ENCODE data around the gene OR2A5. TPM values are rescaled to one million over a fixed set of nuclear protein-coding genes. Genes with fewer than 3 reads are reported as not detected.
"Not testable (repeated sequence)": the region's sequence is repeated elsewhere in the genome, so short reads cannot be mapped to it uniquely, and the experiment has no call there.

OR2A5 gene
- total RNA-seq, 2 experiments from 2014 or later = not detected

DNA sequence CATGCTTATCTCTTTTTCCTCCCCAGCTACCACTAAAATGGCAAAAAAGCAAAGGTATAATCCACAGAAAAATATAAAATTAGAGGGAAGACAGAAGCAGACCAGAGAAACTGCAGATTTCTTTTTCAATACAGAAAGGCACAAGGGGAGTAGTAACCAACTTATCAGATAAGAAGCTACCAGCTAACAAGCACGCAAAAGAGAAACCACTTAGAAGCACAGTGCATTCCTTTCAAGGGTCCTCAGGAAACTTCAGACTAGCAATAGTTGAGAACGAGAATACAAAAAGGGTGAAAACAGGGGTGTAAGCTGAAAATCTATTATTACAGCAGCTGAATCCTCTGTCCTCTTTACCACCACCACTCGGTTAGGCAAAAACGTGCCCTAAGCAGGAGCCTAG lies 9.9 kb upstream of the OR2A5 start:
- intact Hi-C loops (cut with micrococcal nuclease) = no loop called here
- H3K27ac Mint-ChIP-seq = no peak overlapping the region
- POLR2A ChIA-PET = no interaction called here
- no peaks in the 10 kb centered on the region for H3K4me1 Mint-ChIP-seq (ENCODE audit: low read depth)
- CTCF ChIA-PET = no interaction called here
- peaks cover 6% of the 10 kb centered on the region for H3K27me3 Mint-ChIP-seq
- no peak overlapping the region for H3K4me3 Mint-ChIP-seq
- DNase-seq = no peak
- H3K9me3 Mint-ChIP-seq = no peaks in the 10 kb centered on the region
- H3K36me3 Mint-ChIP-seq = no peaks in the 10 kb centered on the region

DNA sequence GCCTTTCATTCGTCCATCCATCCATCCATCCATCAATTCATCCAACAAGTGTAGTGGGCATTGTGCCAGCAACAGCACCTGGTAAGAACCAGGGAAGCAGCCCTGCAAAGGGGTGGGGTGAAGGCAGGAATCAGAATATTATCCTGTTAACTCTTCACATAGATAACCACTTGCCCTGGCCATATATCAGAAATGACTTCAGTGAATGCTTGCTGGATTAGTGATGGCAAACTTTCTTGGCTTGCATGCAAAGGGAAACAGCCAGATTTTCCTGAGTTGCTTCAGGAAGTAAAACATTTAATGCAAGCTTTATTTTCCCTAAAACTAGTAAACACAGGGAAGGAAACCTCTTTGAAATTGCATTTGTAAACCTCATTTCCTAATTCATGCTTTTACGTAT lies 743 bp downstream of the OR2A5 start:
- H3K9me3 Mint-ChIP-seq = no peaks in the 10 kb centered on the region
- DNase-seq = no peak
- no peak overlapping the region for H3K4me3 Mint-ChIP-seq
- no peak overlapping the region for H3K27ac Mint-ChIP-seq
- H3K4me1 Mint-ChIP-seq (ENCODE audit: low read depth) = no peaks in the 10 kb centered on the region
- intact Hi-C loops (cut with micrococcal nuclease) = no loop called here
- ChIA-PET POLR2A (no interaction called here), CTCF (no interaction called here)
- peaks cover 4% of the 10 kb centered on the region for H3K27me3 Mint-ChIP-seq
- H3K36me3 Mint-ChIP-seq = no peaks in the 10 kb centered on the region

DNA sequence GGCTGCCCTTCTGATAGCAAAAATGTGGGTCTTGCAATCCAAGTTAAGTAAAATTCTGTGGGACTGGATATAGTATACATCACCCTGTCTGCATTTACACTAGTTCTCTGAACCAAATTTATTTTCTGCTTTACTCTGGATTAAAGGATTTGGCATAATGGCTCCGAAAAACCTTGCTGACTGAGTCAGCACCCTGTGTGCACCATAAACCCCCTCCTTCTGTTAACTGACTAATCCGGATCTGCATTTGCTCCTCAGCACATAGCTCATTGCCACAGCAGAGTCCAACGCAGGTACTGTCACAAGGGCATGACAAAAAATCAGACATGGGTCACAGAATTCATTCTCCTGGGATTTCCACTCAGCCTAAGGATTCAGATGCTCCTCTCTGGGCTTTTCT lies 1.3 kb downstream of the OR2A5 start:
- ChIA-PET CTCF (no interaction called here), POLR2A (no interaction called here)
- peaks cover 4% of the 10 kb centered on the region for H3K27me3 Mint-ChIP-seq
- no peaks in the 10 kb centered on the region for H3K36me3 Mint-ChIP-seq
- intact Hi-C loops (cut with micrococcal nuclease) = no loop called here
- H3K4me3 Mint-ChIP-seq = no peak overlapping the region
- no peak for DNase-seq
- no peaks in the 10 kb centered on the region for H3K9me3 Mint-ChIP-seq
- no peak overlapping the region for H3K27ac Mint-ChIP-seq
- H3K4me1 Mint-ChIP-seq (ENCODE audit: low read depth) = no peaks in the 10 kb centered on the region

DNA sequence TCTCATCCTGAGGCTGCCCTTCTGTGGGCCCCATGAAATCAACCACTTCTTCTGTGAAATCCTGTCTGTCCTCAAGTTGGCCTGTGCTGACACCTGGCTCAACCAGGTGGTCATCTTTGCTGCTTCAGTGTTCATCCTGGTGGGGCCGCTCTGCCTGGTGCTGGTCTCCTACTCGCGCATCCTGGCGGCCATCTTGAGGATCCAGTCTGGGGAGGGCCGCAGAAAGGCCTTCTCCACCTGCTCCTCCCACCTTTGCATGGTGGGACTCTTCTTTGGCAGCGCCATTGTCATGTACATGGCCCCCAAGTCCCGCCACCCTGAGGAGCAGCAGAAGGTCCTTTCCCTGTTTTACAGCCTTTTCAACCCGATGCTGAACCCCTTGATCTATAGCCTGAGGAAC lies 2.1 kb downstream of the OR2A5 start:
- H3K9me3 Mint-ChIP-seq; intact Hi-C loops (cut with micrococcal nuclease); H3K4me1 Mint-ChIP-seq (ENCODE audit: low read depth); H3K27me3 Mint-ChIP-seq; POLR2A ChIA-PET; H3K4me3 Mint-ChIP-seq; H3K27ac Mint-ChIP-seq; CTCF ChIA-PET; DNase-seq; H3K36me3 Mint-ChIP-seq: not testable (repeated sequence)

DNA sequence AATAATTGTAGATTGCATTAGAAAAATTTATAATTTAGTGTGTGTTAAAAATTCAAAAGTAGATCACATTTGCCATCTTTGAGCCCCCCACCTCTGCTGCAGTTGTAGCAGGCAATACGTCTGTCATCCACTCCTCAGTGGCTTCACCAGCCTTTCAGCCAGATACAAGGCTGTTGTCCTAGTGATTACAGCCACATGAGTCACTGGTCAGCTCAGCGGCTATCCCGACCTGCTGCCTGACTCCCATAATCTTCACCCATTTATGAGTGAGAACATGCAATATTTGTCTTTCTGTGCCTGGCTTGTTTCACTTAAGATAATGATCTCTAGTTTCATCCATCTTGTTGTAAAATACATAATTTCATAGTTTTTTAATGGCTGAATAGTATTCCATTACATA lies 9.2 kb downstream of the OR2A5 start:
- Mint-ChIP-seq H3K4me3 (no peak overlapping the region), H3K27ac (no peak overlapping the region), H3K27me3 (peaks cover 7% of the 10 kb centered on the region), H3K36me3 (no peaks in the 10 kb centered on the region), H3K4me1 (ENCODE audit: low read depth) (no peaks in the 10 kb centered on the region), H3K9me3 (peaks cover 2% of the 10 kb centered on the region)
- intact Hi-C loops (cut with micrococcal nuclease) = no loop called here
- ChIA-PET POLR2A (no interaction called here), CTCF (no interaction called here)
- no peak for DNase-seq

DNA sequence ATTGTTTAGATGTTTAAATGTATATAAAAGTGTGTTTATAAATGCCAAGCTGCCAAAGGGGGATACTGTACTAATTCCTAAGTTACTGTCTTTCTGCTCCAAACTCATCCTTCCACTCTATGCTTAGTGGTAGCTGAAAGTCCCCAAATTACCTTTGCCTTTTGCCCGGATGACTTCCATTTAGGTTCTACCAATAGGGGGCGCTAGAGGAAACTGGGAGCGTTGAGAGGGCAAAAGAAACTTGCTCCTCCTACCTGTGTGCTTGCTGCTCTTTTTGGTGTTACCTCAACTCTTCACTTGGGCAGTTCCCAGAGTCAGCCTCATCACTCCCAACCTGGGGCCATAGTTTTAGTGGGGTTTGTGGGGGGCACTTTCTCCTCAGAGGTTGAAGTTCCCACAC lies 15.0 kb downstream of the OR2A5 start:
- peaks cover 13% of the 10 kb centered on the region for H3K27me3 Mint-ChIP-seq
- CTCF ChIA-PET = interaction anchor here (0.6 to 3.2 kb wide), 4 partner anchors 10 to 65 kb away, joined by 3 to 14 read pairs (median 4); no protein-coding TSS in a partner anchor
- intact Hi-C loops (cut with micrococcal nuclease) = no loop called here

DNA sequence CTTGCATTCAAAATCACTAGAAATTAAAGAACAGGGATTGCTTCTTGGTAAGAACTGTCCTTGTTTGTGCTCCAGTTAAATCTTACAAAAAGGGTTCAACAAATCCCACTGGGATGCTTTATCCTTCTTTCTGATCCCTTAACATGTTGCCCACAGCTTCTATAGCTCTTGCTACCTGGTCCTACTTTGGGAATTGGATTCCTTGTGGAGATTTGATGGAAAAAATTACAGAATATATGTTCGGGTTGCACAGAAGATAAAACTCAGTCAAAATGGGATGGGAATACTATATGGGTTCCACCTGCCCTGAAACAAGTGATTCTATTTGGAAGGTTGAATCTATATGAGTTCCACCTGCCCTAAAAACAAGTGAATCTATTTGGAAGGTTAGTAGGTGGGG lies 20.8 kb downstream of the OR2A5 start, which contains the start of gene OR2A25:
OR2A25 (plus strand) TSS at position 301 of the 400 bp plus-strand sequence. CDS start 4,409 bp downstream, outside the sequence.
- Mint-ChIP-seq H3K27ac (no peak within 1 kb of the TSS), H3K4me3 (no peak within 1 kb of the TSS), H3K4me1 (ENCODE audit: low read depth) (no peaks in the 10 kb centered on the region), H3K36me3 (no peaks in the 10 kb centered on the region), H3K27me3 (peaks cover 11% of the 10 kb centered on the region), H3K9me3 (no peaks in the 10 kb centered on the region)
- DNase-seq = no peak
- POLR2A ChIA-PET = no interaction called here
- CTCF ChIA-PET = no interaction called here
- intact Hi-C loops (cut with micrococcal nuclease) = no loop called here

More for the DNA sequence above, 15.0 kb downstream of the OR2A5 start:
- DNase-seq = no peak
- Mint-ChIP-seq H3K36me3 (no peaks in the 10 kb centered on the region), H3K9me3 (peaks cover 2% of the 10 kb centered on the region), H3K4me3 (no peak overlapping the region), H3K27ac (no peak overlapping the region), H3K4me1 (ENCODE audit: low read depth) (no peaks in the 10 kb centered on the region)
- POLR2A ChIA-PET = no interaction called here

DNA sequence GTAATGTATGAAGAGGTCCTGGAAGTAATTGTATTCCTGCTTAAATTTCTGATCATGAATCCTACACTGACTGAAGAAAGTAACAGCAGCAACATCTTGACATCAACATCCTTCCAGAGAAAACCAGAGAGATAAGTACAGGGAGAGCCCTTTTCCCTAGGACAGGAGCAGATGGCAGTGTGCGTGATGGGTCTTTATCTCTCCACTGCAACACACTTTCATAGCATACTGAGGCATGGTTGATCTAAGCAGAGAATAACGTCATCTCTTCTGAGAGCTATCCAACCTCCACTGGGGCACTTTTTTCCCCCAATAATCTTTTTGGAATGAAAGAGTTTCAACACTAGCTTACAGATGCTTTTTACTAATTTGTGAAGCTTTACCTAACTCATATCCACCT lies 21.2 kb downstream of the OR2A5 start:
- Mint-ChIP-seq H3K9me3 (no peaks in the 10 kb centered on the region), H3K27ac (no peak overlapping the region), H3K36me3 (no peaks in the 10 kb centered on the region), H3K27me3 (peaks cover 12% of the 10 kb centered on the region), H3K4me3 (no peak overlapping the region), H3K4me1 (ENCODE audit: low read depth) (no peaks in the 10 kb centered on the region)
- intact Hi-C loops (cut with micrococcal nuclease) = no loop called here
- POLR2A ChIA-PET = no interaction called here
- DNase-seq = no peak
- CTCF ChIA-PET = no interaction called here

DNA sequence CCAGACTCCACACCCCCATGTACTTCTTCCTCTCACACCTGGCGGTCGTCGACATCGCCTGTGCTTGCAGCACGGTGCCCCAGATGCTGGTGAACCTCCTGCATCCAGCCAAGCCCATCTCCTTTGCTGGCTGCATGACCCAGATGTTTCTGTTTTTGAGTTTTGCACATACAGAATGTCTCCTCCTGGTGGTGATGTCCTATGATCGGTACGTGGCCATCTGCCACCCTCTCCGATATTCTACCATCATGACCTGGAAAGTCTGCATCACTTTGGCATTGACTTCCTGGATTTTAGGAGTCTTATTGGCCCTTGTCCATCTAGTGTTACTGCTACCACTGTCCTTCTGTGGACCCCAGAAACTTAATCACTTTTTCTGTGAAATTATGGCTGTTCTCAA lies 25.6 kb downstream of the OR2A5 start:
- no peak overlapping the region for H3K27ac Mint-ChIP-seq
- intact Hi-C loops (cut with micrococcal nuclease) = no loop called here
- H3K27me3 Mint-ChIP-seq = peaks cover 7% of the 10 kb centered on the region
- no peaks in the 10 kb centered on the region for H3K9me3 Mint-ChIP-seq
- DNase-seq = no peak
- no peak overlapping the region for H3K4me3 Mint-ChIP-seq
- no peaks in the 10 kb centered on the region for H3K36me3 Mint-ChIP-seq
- ChIA-PET CTCF (no interaction called here), POLR2A (no interaction called here)
- H3K4me1 Mint-ChIP-seq (ENCODE audit: low read depth) = no peaks in the 10 kb centered on the region

DNA sequence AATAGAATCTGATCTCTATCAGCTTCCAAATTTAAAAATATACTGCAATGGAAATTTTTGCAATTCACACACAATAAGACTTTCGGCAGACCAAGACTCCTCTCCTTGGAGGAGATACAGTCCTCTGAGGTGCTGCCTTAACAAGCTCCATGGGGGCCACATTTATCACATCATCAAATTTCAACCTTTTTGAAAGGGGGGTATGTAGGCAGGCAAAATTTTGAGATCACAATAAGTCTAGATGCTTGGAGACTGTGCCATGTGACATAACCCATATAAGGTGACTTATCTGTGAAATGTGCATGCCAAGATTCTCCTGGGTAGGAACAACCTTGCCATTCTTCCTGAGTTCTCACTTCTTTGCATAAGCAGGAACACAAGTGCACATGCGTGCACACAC lies 37.2 kb downstream of the OR2A5 start, which contains the start of gene OR2A12:
OR2A12 (plus strand) TSS at position 301 of the 400 bp plus-strand sequence. CDS start 8,830 bp downstream, outside the sequence.
- POLR2A ChIA-PET = no interaction called here
- H3K4me3 Mint-ChIP-seq = no peak within 1 kb of the TSS
- H3K4me1 Mint-ChIP-seq (ENCODE audit: low read depth) = no peaks in the 10 kb centered on the region
- no peak within 1 kb of the TSS for H3K27ac Mint-ChIP-seq
- H3K9me3 Mint-ChIP-seq = peaks cover 4% of the 10 kb centered on the region
- DNase-seq = no peak
- CTCF ChIA-PET = no interaction called here
- peaks cover 4% of the 10 kb centered on the region for H3K27me3 Mint-ChIP-seq
- no peaks in the 10 kb centered on the region for H3K36me3 Mint-ChIP-seq
- intact Hi-C loops (cut with micrococcal nuclease) = no loop called here

DNA sequence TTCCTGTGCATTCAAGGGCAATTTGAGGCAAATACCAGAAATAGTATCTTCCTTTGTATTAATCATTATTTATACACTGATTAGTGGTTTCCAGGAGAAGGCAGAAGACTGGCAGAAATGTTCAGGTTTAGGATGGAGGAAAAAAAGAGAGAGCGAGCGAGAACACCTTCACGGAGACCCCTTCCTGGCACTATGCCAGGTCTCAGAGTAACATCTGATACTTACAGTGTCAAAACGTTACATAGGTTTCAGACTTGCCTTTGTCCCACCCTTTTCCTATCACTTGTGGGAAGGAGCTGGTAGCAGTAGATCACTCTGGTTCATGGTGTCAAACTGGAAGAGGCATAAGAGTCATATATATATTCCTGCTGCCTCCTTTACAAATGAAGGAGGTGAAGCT lies 38.0 kb downstream of the OR2A5 start:
- ChIA-PET POLR2A (no interaction called here), CTCF (no interaction called here)
- Mint-ChIP-seq H3K4me1 (ENCODE audit: low read depth) (no peaks in the 10 kb centered on the region), H3K27ac (no peak overlapping the region), H3K27me3 (peaks cover 4% of the 10 kb centered on the region), H3K9me3 (peaks cover 9% of the 10 kb centered on the region), H3K4me3 (no peak overlapping the region), H3K36me3 (peaks cover 4% of the 10 kb centered on the region)
- intact Hi-C loops (cut with micrococcal nuclease) = no loop called here
- DNase-seq = no peak

DNA sequence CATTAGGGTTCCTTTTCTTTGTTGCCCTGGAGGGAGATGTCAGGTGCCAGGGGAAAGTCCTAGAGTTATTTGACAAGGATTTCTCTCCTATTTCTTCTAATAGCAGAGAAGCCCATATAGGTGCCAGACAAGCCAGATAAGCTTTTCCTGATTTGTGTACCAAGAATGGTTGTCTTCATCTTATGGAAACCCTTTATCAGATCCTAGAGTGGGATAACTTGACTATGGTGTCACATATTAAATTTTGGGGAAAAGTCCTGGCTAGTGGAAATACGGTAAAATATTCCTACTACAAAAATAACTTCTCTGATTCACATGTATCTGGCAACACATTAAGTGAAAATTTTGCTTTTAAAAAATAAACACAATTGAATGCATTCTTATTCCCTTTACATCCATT lies 38.5 kb downstream of the OR2A5 start:
- ChIA-PET CTCF (no interaction called here), POLR2A (no interaction called here)
- peaks cover 4% of the 10 kb centered on the region for H3K36me3 Mint-ChIP-seq
- H3K4me3 Mint-ChIP-seq = no peak overlapping the region
- no peak for DNase-seq
- no peak overlapping the region for H3K27ac Mint-ChIP-seq
- peaks cover 4% of the 10 kb centered on the region for H3K27me3 Mint-ChIP-seq
- H3K9me3 Mint-ChIP-seq = peaks cover 9% of the 10 kb centered on the region
- no peaks in the 10 kb centered on the region for H3K4me1 Mint-ChIP-seq (ENCODE audit: low read depth)
- intact Hi-C loops (cut with micrococcal nuclease) = no loop called here

DNA sequence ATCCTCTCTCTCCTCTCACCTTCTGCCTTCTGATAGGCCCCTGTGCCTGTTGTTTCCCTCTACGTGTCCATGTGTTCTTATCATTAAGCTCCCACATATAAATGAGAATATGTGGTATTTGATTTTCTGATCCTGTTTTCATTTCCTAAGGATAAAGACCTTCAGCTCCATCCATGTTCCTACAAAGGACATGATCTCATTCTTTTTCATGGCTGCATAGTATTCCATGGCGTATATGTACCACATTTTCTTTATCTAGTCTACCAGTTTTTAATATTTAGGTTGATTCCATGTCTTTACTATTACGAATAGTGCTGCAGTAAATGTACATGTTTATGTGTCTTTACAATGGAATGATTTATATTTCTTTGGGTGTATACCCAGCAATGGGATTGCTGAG lies 41.9 kb downstream of the OR2A5 start:
- peaks cover 9% of the 10 kb centered on the region for H3K9me3 Mint-ChIP-seq
- POLR2A ChIA-PET = no interaction called here
- H3K27me3 Mint-ChIP-seq = peaks cover 3% of the 10 kb centered on the region
- no peak overlapping the region for H3K4me3 Mint-ChIP-seq
- CTCF ChIA-PET = no interaction called here
- peaks cover 4% of the 10 kb centered on the region for H3K36me3 Mint-ChIP-seq
- H3K4me1 Mint-ChIP-seq (ENCODE audit: low read depth) = no peaks in the 10 kb centered on the region
- intact Hi-C loops (cut with micrococcal nuclease) = no loop called here
- no peak for DNase-seq
- no peak overlapping the region for H3K27ac Mint-ChIP-seq

DNA sequence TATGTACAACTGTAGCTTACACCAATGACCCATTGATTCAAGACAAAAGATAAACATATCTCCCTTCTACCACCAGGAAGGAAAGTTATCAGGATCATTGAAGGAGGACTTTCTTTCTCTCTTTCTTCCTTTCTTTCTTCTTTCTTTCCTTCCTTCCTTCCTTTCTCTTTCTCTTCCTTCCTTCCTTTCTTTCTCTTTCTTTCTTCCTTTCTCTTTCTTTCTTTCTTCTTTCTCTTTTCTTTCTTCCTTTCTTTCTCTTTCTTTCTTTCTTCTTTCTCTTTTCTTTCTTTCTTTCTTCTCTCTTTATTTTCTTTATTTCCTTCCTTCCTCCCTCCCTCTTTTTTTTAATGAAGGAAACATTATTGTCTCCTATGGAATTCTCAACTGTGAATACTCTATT lies 50.0 kb downstream of the OR2A5 start:
- intact Hi-C loops (cut with micrococcal nuclease) = no loop called here
- POLR2A ChIA-PET = no interaction called here
- CTCF ChIA-PET = no interaction called here
- Mint-ChIP-seq H3K4me3 (no peak overlapping the region), H3K9me3 (no peaks in the 10 kb centered on the region), H3K27me3 (peaks cover 5% of the 10 kb centered on the region), H3K27ac (no peak overlapping the region), H3K36me3 (no peaks in the 10 kb centered on the region), H3K4me1 (ENCODE audit: low read depth) (peaks cover 8% of the 10 kb centered on the region)
- no peak for DNase-seq
